Measurements from ENCODE around the gene GLDN. TPM values are rescaled to one million over a fixed set of nuclear protein-coding genes. Genes with fewer than 3 reads are reported as not detected.

Gene GLDN
- total and polyA plus RNA-seq, 2 experiments from 2014 or later = 0.92 TPM; not detected in 1

DNA sequence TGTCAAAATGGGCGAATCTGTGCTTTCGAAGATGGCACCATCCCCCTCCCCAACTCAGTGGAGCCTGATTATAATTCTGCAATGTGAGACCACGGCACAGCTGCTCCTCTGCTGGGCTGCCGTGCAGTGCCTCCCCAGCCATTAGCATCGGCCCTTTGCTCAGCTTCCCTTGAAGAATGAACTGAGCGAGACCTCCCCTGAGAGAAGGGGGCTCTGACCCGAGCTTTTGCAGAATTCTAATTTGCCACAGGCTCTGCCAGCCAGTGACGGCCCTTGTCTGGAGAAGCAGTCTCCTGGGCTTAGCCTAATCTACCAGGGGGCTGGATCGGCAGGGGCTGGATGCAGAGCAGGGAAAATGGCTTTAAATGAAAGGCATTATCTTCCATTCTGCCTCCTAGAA, 57.2 kb downstream of the GLDN start:
- H3K27ac ChIP-seq = no peak overlapping the region
- H3K4me3 ChIP-seq = no peak overlapping the region
- H3K27me3 ChIP-seq = no peaks in the 10 kb centered on the region
- H3K36me3 ChIP-seq = no peaks in the 10 kb centered on the region
- H3K4me1 ChIP-seq (ENCODE audit: low read depth) = no peaks in the 10 kb centered on the region
- H3K9me3 ChIP-seq (ENCODE audit: low read depth) = no peaks in the 10 kb centered on the region
- no peak for DNase-seq (ENCODE audit: low read depth in 1 of 2, low spot score in 1 of 2)
- TF ChIP-seq, protein P1, sequence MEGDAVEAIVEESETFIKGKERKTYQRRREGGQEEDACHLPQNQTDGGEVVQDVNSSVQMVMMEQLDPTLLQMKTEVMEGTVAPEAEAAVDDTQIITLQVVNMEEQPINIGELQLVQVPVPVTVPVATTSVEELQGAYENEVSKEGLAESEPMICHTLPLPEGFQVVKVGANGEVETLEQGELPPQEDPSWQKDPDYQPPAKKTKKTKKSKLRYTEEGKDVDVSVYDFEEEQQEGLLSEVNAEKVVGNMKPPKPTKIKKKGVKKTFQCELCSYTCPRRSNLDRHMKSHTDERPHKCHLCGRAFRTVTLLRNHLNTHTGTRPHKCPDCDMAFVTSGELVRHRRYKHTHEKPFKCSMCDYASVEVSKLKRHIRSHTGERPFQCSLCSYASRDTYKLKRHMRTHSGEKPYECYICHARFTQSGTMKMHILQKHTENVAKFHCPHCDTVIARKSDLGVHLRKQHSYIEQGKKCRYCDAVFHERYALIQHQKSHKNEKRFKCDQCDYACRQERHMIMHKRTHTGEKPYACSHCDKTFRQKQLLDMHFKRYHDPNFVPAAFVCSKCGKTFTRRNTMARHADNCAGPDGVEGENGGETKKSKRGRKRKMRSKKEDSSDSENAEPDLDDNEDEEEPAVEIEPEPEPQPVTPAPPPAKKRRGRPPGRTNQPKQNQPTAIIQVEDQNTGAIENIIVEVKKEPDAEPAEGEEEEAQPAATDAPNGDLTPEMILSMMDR (IDR thresholded peaks at IDR 0.05; ENCODE audit: low read depth, low read length) = no peak

DNA sequence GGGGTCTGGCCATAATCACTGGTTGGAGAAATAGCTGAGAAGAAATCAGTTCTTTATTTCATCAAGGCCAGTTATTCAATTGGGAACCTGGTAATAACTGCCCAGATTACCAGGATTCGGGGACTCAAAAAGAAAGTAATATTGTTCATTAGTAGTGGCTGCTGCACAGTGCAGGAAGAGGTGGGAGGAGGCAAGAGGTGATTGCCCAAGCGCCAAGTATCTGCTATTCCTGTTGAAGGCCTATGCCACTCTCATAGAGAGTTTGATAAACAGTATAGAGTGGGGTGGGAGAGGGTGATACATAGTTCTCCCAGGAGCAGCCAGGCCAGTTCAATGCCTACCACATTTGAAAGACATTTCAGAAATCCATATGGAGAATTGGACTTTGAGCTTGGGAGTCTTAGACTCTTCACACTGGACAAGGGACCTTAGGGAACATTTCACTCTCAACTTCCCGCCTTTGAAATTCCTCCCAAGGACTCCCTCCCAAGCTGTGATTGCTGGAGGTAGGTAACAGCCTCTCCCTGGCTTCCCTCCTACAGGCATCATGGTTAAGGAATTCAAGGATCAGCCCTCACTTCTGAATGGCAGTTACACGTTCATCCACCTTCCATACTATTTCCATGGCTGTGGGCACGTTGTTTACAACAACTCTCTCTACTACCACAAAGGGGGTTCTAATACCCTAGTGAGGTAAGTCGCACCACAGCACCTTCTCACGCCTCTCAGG, 59.8 kb downstream of the GLDN start:
- Histone ChIP-seq H3K4me1 (ENCODE audit: low read depth) (no peaks in the 10 kb centered on the region), H3K4me3 (no peak overlapping the region), H3K27me3 (no peaks in the 10 kb centered on the region), H3K9me3 (ENCODE audit: low read depth) (no peaks in the 10 kb centered on the region), H3K27ac (no peak overlapping the region), H3K36me3 (no peaks in the 10 kb centered on the region)
- TF ChIP-seq, protein P1 (IDR thresholded peaks at IDR 0.05; ENCODE audit: low read depth, low read length) = no peak
- DNase-seq (ENCODE audit: low read depth in 1 of 2, low spot score in 1 of 2) = no peak

DNA sequence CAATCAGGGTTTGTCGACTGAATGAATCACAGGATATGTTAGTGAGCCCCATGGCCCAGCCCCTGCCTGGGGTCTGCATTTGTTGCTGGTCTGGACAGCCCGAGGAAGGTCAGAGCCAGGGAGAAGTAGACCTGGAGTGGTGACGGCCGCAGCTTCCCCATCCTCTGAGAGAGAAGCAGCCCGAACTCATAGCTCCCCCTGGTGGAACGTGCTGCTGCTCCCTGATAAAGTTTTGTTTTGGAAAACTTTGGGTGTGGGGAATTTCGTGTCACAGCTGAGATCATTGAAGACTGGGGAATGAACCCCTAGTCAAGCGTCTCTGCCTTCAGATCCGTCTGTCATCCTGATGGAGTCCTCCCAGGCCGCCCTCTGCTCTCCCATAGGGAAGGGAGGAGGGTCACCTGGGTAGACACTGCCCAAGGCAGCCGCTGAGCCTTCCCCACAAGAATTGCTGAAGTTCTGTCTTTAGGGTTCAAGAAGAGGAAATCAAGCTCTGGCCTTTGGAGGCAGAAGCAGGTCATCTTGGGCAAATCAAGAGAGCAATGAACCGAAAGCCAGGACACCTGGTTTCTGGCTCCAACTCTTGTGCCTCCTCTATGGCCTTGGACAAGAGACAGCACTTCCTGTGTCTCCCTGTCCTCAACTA, 60.5 kb downstream of the GLDN start:
- no peaks in the 10 kb centered on the region for H3K4me1 ChIP-seq (ENCODE audit: low read depth)
- TF ChIP-seq, protein P1 (IDR thresholded peaks at IDR 0.05; ENCODE audit: low read depth, low read length) = peak; percentile 84
- no peak overlapping the region for H3K27ac ChIP-seq
- H3K27me3 ChIP-seq = no peaks in the 10 kb centered on the region
- no peaks in the 10 kb centered on the region for H3K9me3 ChIP-seq (ENCODE audit: low read depth)
- DNase-seq (ENCODE audit: low read depth in 1 of 2, low spot score in 1 of 2) = peak; percentile 62 to 74
- no peaks in the 10 kb centered on the region for H3K36me3 ChIP-seq
- no peak overlapping the region for H3K4me3 ChIP-seq

DNA sequence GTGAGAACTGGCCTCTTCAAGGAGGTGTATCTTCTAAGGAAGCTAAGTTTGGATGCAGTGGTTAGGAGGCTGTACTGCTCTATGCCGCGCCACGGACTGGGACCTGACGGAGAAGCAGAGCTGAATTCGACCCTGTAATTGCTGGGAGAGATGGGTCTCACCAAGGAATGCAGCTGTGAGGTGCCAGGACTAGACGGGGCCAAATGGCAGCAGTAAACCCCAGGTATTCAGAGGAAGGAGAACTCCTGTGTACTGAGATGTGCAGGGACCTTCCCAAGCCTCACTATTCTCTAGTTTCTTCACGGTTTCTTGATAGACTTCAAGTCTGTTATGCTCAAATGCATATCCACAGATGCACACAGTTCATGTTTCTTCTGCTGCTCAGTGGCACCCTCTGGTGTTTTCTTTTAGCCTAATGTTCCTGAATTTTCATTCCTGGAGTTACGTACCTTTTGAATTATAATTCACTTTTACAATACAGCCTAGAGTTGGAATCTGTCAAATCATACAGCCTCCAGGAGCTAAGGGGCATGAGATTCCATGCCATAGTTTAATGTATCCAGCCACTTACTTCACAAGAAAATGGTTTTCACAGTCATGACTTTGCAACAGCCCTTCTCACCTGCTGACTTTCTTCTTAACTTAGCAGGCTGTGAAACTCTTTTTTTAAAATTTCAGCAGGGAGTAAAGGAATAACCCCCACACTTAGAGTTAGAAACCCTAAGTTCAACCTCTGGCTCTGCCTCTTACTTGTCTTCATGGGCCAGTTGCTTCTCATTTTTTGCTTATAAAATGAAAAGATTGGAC, 61.8 kb downstream of the GLDN start:
- no peak overlapping the region for H3K27ac ChIP-seq
- no peaks in the 10 kb centered on the region for H3K36me3 ChIP-seq
- TF ChIP-seq, protein P1 (IDR thresholded peaks at IDR 0.05; ENCODE audit: low read depth, low read length) = peak; percentile 69
- peak; percentile 54 to 69 for DNase-seq (ENCODE audit: low read depth in 1 of 2, low spot score in 1 of 2)
- no peaks in the 10 kb centered on the region for H3K9me3 ChIP-seq (ENCODE audit: low read depth)
- H3K27me3 ChIP-seq = no peaks in the 10 kb centered on the region
- H3K4me1 ChIP-seq (ENCODE audit: low read depth) = no peaks in the 10 kb centered on the region
- H3K4me3 ChIP-seq = no peak overlapping the region

DNA sequence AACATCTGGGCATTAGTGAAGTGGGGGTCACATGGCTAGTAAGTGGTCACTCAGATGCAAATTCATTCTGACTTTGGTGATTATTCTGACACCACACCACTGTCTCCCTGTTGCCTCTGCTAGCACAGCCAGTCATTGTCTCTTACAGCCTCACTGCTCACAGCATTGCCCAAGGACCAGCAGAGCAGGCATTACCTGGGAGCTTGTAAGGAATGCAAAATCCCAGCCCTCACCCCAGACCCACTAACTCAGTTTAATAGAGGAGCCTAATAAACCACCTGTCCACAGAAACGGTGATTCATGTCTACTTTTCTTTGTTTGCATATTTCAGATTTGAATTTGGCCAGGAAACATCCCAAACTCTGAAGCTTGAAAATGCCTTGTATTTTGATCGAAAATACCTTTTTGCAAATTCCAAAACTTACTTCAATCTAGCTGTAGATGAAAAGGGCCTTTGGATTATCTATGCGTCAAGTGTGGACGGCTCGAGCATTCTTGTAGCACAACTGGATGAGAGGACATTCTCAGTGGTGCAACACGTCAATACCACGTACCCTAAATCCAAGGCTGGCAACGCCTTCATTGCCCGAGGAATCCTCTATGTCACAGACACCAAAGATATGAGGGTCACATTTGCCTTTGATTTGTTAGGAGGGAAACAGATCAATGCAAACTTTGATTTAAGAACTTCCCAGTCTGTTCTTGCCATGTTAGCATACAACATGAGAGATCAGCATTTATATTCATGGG, 62.7 kb downstream of the GLDN start:
- DNase-seq (ENCODE audit: low read depth in 1 of 2, low spot score in 1 of 2) = no peak
- Histone ChIP-seq H3K27ac (no peak overlapping the region), H3K36me3 (no peaks in the 10 kb centered on the region), H3K9me3 (ENCODE audit: low read depth) (no peaks in the 10 kb centered on the region), H3K27me3 (no peaks in the 10 kb centered on the region), H3K4me1 (ENCODE audit: low read depth) (no peaks in the 10 kb centered on the region), H3K4me3 (no peak overlapping the region)
- TF ChIP-seq, protein P1 (IDR thresholded peaks at IDR 0.05; ENCODE audit: low read depth, low read length) = no peak

Data from cardiac muscle cell (in vitro differentiated cells and primary cell).